PFSK-1 (cell line): ENCODE data around the gene BRINP3.

Experiments
- FOXP2 ChIP-seq: optimal IDR thresholded peaks from 2 replicates; pipeline ENCODE3; 2011; ENCODE audit warnings: borderline replicate concordance, control low read depth, inconsistent platforms; ENCODE audit not compliant: insufficient read depth; ENCODE audit errors: extremely low read length, extremely low read depth
- POLR2AphosphoS5 ChIP-seq: IDR thresholded peaks from 2 replicates; pipeline ENCODE4 v1.6.1; 2012; ENCODE audit warnings: low read depth, mild to moderate bottlenecking, control low read depth, low read length, moderate library complexity
- REST ChIP-seq, 2 experiments: IDR thresholded peaks; 2 replicates each; pipeline versions ENCODE4 v1.6.1 to v1.8.0; 2011 to 2012; ENCODE audit warnings: low read depth in 2 of 2, low read length in 2 of 2, control low read depth in 1 of 2, inconsistent platforms in 1 of 2, mild to moderate bottlenecking in 1 of 2, moderate library complexity in 1 of 2; ENCODE audit not compliant: insufficient read depth in 1 of 2
- SIN3A ChIP-seq: IDR thresholded peaks from 2 replicates; pipeline ENCODE4 v1.6.1; 2012; ENCODE audit warnings: mild to moderate bottlenecking, low read length, moderate library complexity, borderline replicate concordance; ENCODE audit not compliant: insufficient read depth
- TAF1 ChIP-seq: IDR thresholded peaks from 2 replicates; pipeline ENCODE4 v1.6.1; 2012; ENCODE audit warnings: low read length, control low read depth, borderline replicate concordance; ENCODE audit not compliant: insufficient read depth

The BRINP3 gene

DNA sequence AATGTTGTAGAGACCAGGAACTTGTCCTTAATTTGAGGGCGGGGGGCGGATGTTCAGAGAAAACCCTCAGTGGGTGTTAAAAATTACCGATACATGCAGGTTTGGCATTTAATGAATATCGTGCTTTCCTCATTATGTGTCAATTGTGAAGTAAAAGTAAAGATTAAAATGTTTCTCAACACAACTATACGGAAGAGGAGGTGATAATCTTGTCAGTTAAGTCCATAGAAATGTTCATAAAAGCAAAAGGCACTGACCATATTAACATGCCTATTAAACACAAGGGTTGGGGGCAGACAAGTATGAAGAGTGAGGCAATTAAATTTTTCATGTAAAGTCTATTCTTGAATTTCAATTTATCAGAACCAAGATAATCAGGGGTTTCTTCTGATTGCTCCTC, 1.3 kb downstream of the BRINP3 start:
- no peak for TF ChIP-seq TAF1
- TF ChIP-seq SIN3A = no peak
- no peak for TF ChIP-seq REST (IDR thresholded peaks at IDR 0.05; ENCODE audit: insufficient read depth in 1 of 2, low read depth in 2 of 2, low read length in 2 of 2)
- TF ChIP-seq POLR2AphosphoS5 = no peak
- TF ChIP-seq FOXP2 = no peak

- TF ChIP-seq REST (IDR thresholded peaks at IDR 0.05; ENCODE audit: insufficient read depth in 1 of 2, low read depth in 2 of 2, low read length in 2 of 2) (no peak), POLR2AphosphoS5 (no peak), TAF1 (no peak), SIN3A (no peak), FOXP2 (no peak)
These were observed 2.1 kb downstream of the BRINP3 start for GRCh38 chr1:190475421-190476141.

GRCh38 chr1:190474650-190475211, 2.9 kb downstream of the BRINP3 start:
- TF ChIP-seq SIN3A = no peak
- TF ChIP-seq FOXP2 = no peak
- TF ChIP-seq POLR2AphosphoS5 = no peak
- no peak for TF ChIP-seq REST (IDR thresholded peaks at IDR 0.05; ENCODE audit: insufficient read depth in 1 of 2, low read depth in 2 of 2, low read length in 2 of 2)
- no peak for TF ChIP-seq TAF1

- TF ChIP-seq FOXP2 (no peak), TAF1 (no peak), POLR2AphosphoS5 (no peak), SIN3A (no peak), REST (IDR thresholded peaks at IDR 0.05; ENCODE audit: insufficient read depth in 1 of 2, low read depth in 2 of 2, low read length in 2 of 2) (no peak)
These were observed 3.7 kb downstream of the BRINP3 start for GRCh38 chr1:190474010-190474409.
